NCI-H82 treated with DMSO at 0.1 percent for 48 hours (cell line): Measurements from ENCODE around the gene SLC13A3.

Experiments used
- DNase-seq: peaks from one replicate; lab custom pipeline; 2025; ENCODE audit not compliant: unreplicated experiment; lab: John Stamatoyannopoulos, UW

The SLC13A3 gene

GRCh38 chr20:46581391-46581790, 69.9 kb downstream of the SLC13A3 start:
- DNase-seq, result no peak

- DNase-seq, result no peak
Measured at GRCh38 chr20:46580613-46581205, 70.5 kb downstream of the SLC13A3 start.

- no peak for DNase-seq
Measured at GRCh38 chr20:46578745-46579144, 72.5 kb downstream of the SLC13A3 start.

- DNase-seq, result no peak
Measured at GRCh38 chr20:46576774-46577395, 74.4 kb downstream of the SLC13A3 start.

DNA sequence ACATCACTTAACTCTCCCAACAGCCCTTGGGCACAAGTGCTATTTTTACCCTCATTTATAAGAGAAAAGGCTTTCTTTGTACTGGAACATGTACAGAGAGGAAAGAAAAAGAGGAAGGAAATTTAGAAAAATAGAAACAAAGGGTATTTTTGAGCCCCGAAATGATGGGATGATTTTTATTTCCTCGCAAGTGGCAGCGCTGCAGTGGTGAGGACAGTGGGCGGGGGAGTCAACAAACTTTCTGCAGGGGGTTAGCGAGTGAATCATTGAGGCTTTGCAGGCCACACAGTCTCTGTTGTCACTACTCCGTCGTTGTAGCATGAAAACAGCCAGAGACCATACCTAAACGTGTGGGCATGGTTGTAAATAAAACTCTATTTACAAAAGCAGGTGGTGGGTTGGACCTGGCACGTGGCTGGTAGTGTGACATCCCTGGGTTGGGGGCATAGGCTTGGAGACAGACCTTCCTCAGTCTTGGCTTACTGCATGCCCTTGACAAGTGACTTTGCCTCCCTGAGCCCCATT, 75.3 kb downstream of the SLC13A3 start:
- no peak for DNase-seq

DNA sequence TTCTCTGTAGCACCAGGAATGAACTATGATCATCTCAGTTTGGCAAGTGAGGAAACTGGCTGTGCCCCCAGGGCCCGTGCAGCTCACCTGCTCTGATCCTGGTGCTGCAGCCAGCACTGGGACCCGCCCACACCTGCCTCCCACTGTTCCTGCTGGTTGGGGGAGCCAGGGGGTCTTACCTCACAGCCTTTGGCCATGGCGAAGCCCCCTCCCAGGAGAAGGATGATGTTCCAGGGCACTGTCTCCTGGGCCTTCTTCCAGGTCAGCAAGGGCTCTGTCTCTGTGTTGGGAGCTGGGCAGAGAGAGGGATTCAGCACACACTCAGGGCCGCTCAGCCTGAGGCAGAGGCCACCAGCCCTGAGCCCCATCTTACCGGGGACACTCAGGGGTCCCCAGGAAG, 75.9 kb downstream of the SLC13A3 start:
- no peak for DNase-seq

DNA sequence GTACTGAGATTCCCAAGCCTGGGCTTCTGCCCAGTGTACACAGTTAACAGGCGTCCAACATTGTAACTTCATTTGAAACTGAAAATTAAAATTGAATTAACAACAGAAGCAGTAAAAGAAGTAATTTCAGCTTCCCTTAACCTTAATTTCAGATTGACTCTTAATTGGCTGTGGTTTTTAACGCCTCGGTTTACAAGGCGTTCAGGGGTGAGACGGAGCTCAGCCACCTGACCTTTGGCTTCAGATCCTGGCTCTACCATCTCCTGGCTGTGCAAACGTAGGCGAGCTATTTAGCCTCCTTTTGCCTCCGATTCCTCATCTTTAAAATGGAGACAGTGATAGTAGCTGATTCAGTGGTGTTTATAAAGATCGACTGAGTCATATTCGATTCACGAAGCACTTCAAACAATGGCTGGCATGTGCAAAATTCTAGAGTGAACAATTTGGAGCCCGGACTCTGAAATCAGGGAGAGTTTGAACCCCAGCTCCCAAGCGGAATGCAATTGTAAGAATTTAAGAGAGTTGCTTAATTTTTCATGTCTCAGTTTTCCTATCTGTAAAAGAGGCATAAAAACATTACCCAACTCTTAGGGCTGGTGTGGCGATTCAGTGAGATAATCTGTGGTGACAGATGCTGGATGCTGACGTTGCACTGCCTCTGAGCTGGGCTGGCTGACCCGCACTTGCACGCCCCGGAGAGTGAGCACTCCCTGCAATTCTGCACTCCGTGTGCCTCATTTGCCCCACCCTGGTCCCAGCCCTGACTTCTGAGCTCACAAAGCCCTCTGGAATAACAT, 77.3 kb downstream of the SLC13A3 start:
- no peak for DNase-seq

DNA sequence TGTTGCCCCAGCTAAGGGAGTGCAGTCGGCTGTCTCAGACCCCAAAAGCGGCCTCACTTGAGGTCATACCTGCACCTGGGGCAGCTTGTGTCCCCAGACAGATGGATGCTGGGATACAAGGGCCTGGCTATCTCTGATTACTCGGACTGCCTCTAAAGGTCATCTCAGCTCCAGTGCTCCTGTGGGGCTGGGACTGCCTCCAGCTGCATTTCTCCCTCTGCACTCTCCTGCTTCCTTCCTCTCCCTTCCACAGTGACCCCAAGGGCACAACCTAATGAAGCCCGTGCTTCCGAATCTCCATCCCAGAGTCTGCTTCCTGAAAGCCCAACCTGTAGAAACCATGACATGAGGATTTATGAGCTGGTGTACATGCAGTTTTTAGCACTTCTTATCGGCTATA, 78.0 kb downstream of the SLC13A3 start:
- no peak for DNase-seq

GRCh38 chr20:46572790-46573189, 78.5 kb downstream of the SLC13A3 start:
- no peak for DNase-seq

GRCh38 chr20:46572153-46572552, 79.1 kb downstream of the SLC13A3 start:
- no peak for DNase-seq

GRCh38 chr20:46571418-46571817, 79.8 kb downstream of the SLC13A3 start:
- DNase-seq, result no peak

GRCh38 chr20:46570956-46571355, 80.3 kb downstream of the SLC13A3 start:
- no peak for DNase-seq

DNA sequence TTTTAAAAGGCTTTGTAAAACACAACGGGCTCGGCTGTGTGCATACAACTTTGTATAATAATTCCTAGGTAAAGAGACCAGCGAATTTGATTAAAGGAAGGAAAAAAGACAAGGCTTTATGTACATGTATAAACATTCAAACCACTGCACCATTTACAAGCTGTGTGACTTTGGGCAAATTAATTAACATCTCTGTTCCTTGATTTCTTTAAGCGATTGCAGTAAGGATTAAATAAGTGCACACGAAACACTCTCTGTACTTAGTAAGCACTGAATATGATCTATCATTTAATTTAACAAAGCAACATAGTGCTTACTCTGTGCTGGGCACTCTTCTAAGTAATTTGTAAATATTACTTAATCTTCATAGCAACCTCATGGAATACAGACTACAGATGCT, 81.3 kb downstream of the SLC13A3 start:
- DNase-seq, result no peak

DNA sequence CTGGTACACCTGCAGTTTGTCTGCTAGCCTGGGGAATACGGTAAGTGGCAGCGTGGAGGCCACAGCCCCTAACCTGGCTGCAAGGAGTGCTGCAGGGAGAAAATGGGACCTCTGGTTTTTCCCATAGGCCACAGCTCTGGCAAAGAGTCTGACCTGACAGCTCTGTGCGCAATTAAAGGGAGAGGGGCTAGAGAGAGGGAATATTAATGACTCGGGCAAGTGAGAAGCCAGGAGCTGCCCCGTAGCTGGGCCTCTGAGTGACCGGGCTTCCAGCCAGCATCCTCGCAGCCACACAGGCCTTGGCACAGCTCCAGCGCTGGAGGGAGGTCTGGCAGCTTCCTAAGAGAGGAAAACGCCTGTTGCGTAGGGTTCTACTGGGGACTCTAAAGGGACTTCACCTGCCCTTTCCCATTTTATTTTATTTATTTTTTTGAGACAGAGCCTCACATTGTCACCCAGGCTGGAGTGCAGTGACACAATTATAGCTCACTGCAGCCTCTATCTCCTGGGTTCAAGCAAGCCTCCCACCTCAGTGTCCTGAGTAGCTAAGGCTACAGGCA, 82.6 kb downstream of the SLC13A3 start:
- DNase-seq, result no peak

- no peak for DNase-seq
Measured at GRCh38 chr20:46566125-46566524, 85.1 kb downstream of the SLC13A3 start.

DNA sequence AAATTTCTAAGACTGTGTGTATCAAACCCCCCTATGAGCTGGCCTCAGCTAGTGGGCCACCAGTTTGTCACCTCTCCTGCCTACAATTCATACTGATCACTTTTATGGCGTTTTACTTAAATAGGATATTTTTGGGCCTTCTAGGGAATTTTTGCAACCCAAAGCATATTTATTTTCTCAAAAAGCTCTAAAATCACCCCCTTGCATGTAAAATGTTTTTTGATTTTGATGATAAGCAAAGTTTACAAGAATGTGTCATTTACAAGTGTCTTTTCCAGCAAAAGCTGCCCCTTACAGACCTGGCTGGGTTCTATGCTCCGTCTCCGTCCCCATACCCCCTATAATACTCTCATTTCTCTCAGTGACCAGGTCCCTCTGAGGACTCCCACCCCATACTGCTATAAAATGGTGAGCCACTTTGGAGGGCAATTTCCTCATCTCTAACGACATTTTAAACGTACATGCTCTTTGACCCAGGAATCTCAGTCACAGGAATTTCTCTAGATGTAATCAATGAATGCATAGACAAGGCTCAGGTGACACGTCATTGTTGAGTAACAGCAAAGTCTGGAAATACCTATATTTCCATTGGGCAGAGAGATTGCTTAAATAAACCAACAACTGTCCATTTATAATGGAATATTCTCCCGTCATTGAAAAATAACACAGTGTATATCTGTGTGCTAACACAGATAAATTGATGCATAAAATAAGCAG, 86.9 kb downstream of the SLC13A3 start:
- no peak for DNase-seq

DNA sequence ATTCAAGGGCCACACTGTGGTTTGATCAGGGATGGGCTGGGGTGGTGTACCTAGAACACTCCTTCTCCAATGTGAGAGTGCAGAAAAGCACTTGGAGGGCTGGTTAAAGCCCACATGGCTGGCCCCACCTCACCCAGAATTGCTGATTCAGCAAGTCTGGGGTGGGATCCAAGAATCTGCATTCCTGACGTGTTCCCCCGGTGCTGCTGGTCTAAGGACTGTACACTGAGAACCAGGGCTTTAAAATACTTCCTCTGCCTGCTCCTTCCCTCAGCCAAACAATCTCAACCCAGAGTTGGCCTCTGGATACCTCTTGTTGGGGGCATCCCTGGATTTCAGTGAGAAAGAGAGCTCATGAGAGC, 87.4 kb downstream of the SLC13A3 start:
- no peak for DNase-seq

DNA sequence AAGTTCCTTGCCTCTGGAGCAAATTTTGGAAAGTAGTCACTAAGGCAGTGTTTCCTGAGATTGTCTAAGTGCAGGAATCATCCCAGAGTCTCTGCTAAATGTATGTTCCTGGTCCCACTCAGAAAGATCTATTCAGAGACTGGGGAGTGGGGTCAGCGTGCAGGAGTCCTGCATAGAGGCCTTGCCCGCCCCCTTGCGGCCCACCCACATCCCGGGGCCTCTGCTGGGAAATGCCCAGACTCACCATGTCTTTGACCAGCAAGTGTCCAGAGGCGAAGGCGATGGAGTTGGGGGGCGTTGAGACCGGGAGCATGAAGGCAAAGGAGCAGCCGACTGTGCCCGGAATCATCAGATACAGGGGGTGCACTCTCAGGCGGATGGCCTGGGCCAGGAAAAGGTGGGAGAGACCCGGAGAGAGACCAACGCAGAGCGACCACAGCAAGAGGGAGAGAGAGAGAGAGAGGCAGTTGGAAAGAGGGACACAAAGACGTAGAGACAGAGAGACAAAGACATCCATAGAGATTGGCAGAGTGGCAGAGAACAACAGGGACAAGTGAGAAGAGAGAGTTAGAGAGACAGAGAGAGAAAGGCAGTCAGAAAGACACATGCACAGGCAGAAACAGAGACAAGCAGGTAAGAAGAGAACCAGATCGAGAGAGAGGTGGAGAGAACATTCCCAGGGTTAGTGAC, 87.9 kb downstream of the SLC13A3 start:
- DNase-seq, result no peak

- DNase-seq, result peak; percentile 72
Measured at GRCh38 chr20:46562373-46563169, 88.7 kb downstream of the SLC13A3 start.

- DNase-seq, result no peak
Measured at GRCh38 chr20:46562009-46562372, 89.3 kb downstream of the SLC13A3 start.
